ENCODE results near the gene ILRUN. TPM values are rescaled to one million over a fixed set of nuclear protein-coding genes. Genes with fewer than 3 reads are reported as not detected.

Gene ILRUN
- total RNA-seq, 1 donor from 2014 or later = 58.9 TPM

- no peak for TF ChIP-seq CTCF (IDR thresholded peaks at IDR 0.05; ENCODE audit: unreplicated experiment)
- Mint-ChIP-seq H3K27me3 (ENCODE audit: unreplicated experiment) (no peaks in the 10 kb centered on the region), H3K4me3 (ENCODE audit: unreplicated experiment) (no peak overlapping the region), H3K27ac (ENCODE audit: unreplicated experiment) (no peak overlapping the region), H3K36me3 (ENCODE audit: low read depth, unreplicated experiment) (no peaks in the 10 kb centered on the region), H3K9me3 (ENCODE audit: unreplicated experiment) (no peaks in the 10 kb centered on the region), H3K4me1 (ENCODE audit: unreplicated experiment) (peaks cover 4% of the 10 kb centered on the region)
- DNase-seq (ENCODE audit: low spot score) = no peak
These were observed 40.3 kb upstream of the ILRUN start for GRCh38 chr6:34736823-34737222.

- H3K36me3 Mint-ChIP-seq (ENCODE audit: low read depth, unreplicated experiment) = no peaks in the 10 kb centered on the region
- no peak for DNase-seq (ENCODE audit: low spot score)
- H3K4me3 Mint-ChIP-seq (ENCODE audit: unreplicated experiment) = no peak overlapping the region
- peaks cover 1% of the 10 kb centered on the region for H3K27me3 Mint-ChIP-seq (ENCODE audit: unreplicated experiment)
- no peak for TF ChIP-seq CTCF (IDR thresholded peaks at IDR 0.05; ENCODE audit: unreplicated experiment)
- H3K4me1 Mint-ChIP-seq (ENCODE audit: unreplicated experiment) = peaks cover 4% of the 10 kb centered on the region
- no peak overlapping the region for H3K27ac Mint-ChIP-seq (ENCODE audit: unreplicated experiment)
- no peaks in the 10 kb centered on the region for H3K9me3 Mint-ChIP-seq (ENCODE audit: unreplicated experiment)
These were observed 35.0 kb upstream of the ILRUN start for GRCh38 chr6:34731393-34732060.

- no peak for DNase-seq (ENCODE audit: low spot score)
- no peaks in the 10 kb centered on the region for H3K9me3 Mint-ChIP-seq (ENCODE audit: unreplicated experiment)
- no peaks in the 10 kb centered on the region for H3K36me3 Mint-ChIP-seq (ENCODE audit: low read depth, unreplicated experiment)
- H3K27me3 Mint-ChIP-seq (ENCODE audit: unreplicated experiment) = peaks cover 1% of the 10 kb centered on the region
- H3K4me1 Mint-ChIP-seq (ENCODE audit: unreplicated experiment) = no peaks in the 10 kb centered on the region
- no peak overlapping the region for H3K27ac Mint-ChIP-seq (ENCODE audit: unreplicated experiment)
- H3K4me3 Mint-ChIP-seq (ENCODE audit: unreplicated experiment) = no peak overlapping the region
- no peak for TF ChIP-seq CTCF (IDR thresholded peaks at IDR 0.05; ENCODE audit: unreplicated experiment)
These were observed 33.3 kb upstream of the ILRUN start for GRCh38 chr6:34729631-34730470.

- Mint-ChIP-seq H3K27me3 (ENCODE audit: unreplicated experiment) (peaks cover 1% of the 10 kb centered on the region), H3K36me3 (ENCODE audit: low read depth, unreplicated experiment) (no peaks in the 10 kb centered on the region), H3K4me1 (ENCODE audit: unreplicated experiment) (no peaks in the 10 kb centered on the region), H3K27ac (ENCODE audit: unreplicated experiment) (no peak overlapping the region), H3K9me3 (ENCODE audit: unreplicated experiment) (no peaks in the 10 kb centered on the region), H3K4me3 (ENCODE audit: unreplicated experiment) (no peak overlapping the region)
- DNase-seq (ENCODE audit: low spot score) = no peak
- TF ChIP-seq CTCF (IDR thresholded peaks at IDR 0.05; ENCODE audit: unreplicated experiment) = no peak
These were observed 29.5 kb upstream of the ILRUN start for GRCh38 chr6:34726055-34726454.

- H3K4me3 Mint-ChIP-seq (ENCODE audit: unreplicated experiment) = no peak overlapping the region
- H3K27me3 Mint-ChIP-seq (ENCODE audit: unreplicated experiment) = peaks cover 1% of the 10 kb centered on the region
- no peak overlapping the region for H3K27ac Mint-ChIP-seq (ENCODE audit: unreplicated experiment)
- H3K36me3 Mint-ChIP-seq (ENCODE audit: low read depth, unreplicated experiment) = no peaks in the 10 kb centered on the region
- no peak for DNase-seq (ENCODE audit: low spot score)
- no peaks in the 10 kb centered on the region for H3K4me1 Mint-ChIP-seq (ENCODE audit: unreplicated experiment)
- no peak for TF ChIP-seq CTCF (IDR thresholded peaks at IDR 0.05; ENCODE audit: unreplicated experiment)
- no peaks in the 10 kb centered on the region for H3K9me3 Mint-ChIP-seq (ENCODE audit: unreplicated experiment)
These were observed 26.6 kb upstream of the ILRUN start for GRCh38 chr6:34723203-34723602.
